ENCODE measurements around the gene ZNRF3. TPM values are rescaled to one million over a fixed set of nuclear protein-coding genes. Genes with fewer than 3 reads are reported as not detected.

The ZNRF3 gene
- polyA plus RNA-seq, 1 of the 3 experiments (the other 2 are of a cell fraction), result 4.2 TPM

DNA sequence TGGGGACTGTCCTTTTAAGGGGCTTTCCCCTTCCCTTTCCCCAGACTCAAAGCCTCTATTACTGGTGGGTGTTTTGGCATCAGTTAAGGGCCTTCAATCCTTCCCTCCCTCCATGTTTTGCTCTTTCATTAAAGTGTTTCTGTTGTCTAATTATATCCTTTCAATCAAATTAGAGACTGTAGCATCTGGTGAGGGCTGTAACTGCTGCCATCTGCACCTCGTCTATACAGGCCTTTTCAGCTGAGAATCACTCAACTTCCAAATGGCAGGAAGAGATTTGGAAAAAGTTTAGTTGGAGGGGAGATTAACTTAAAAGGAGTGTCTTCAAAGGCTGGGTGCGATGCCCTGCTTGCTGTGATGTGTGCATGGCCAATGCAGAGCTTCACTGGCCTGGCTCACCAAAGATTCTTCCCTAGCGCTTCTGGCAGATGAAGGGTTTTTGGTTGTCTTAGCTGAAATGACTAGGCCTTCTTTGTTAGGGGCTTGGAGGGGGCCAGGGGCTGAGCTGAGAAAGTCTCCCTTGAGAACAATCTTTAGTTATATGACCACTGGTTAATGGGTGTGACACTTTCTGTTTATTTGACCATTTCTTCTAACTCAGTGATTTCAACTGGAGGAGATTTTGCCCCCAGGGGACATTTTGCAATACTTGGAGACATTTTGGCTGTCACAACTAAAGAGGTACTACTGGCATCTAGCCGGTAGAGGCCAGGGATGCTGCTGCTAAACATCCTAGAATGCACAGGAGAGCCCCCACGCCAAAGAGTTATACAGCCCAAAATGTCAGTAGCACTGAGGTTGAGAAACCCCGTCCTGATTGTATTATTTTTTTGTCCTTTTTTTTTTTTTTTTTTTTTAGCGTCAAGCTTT is 197.0 kb downstream of the ZNRF3 start:
- 89% methylated on average over 7 of the region's 7 CpGs for WGBS (ENCODE audit: low lambda C conversion rate)
- DNase-seq, result peak; percentile 64

More for the DNA sequence above, 197.0 kb downstream of the ZNRF3 start:
- H3K79me2 ChIP-seq (ENCODE audit: insufficient read depth), result no peaks in the 10 kb centered on the region
- H3K9me2 ChIP-seq, result no peaks in the 10 kb centered on the region
- H3K9ac ChIP-seq, result no peak overlapping the region
- no peaks in the 10 kb centered on the region for H4K20me1 ChIP-seq (ENCODE audit: insufficient read depth)
- H3K4me3 ChIP-seq (ENCODE audit: low read depth in 2 of 2, low read length in 1 of 2), result no peak overlapping the region; a peak in 1 of 4 replicates
- ChIA-PET CTCF (interaction anchor here (0.9 to 1.5 kb wide), 2 partner anchors 74 to 165 kb away, joined by 3 to 5 read pairs; no protein-coding TSS in a partner anchor), POLR2A (no interaction called here)
- H3F3A ChIP-seq (replicated peaks; ENCODE audit: insufficient read depth), result no peaks in the 10 kb centered on the region
- peaks cover 7 to 30% of the 10 kb centered on the region in 2 experiments; a peak in 3 of 4 replicates for H3K4me1 ChIP-seq (ENCODE audit: control insufficient read depth in 1 of 2, insufficient read depth in 2 of 2, low read depth in 1 of 2, low read length in 1 of 2)
- no peaks in the 10 kb centered on the region for H3K9me3 ChIP-seq
- H3K27ac ChIP-seq (ENCODE audit: low read depth in 2 of 2, low read length in 1 of 2), result peak overlapping the region in 1 of 2 experiments; percentile 64; a peak in 2 of 4 replicates
- no peak overlapping the region for H3K4me2 ChIP-seq
- no peaks in the 10 kb centered on the region for H3K27me3 ChIP-seq (ENCODE audit: insufficient read depth)
- TF ChIP-seq GATA2 (CRISPR knock-in tag; IDR thresholded peaks at IDR 0.05), result peak; percentile 37
- TF ChIP-seq RCOR1 (IDR thresholded peaks at IDR 0.05; ENCODE audit: low read length), result peak; percentile 83
- peak; percentile 10; the same call in 1 of the 2 replicates for TF ChIP-seq TCF12 (IDR thresholded peaks at IDR 0.05)
- TF ChIP-seq RAD21 (IDR thresholded peaks at IDR 0.05; ENCODE audit: low read length), result 0 out of 2 replicates have a peak, but pooled peaks have one; percentile 2
- TF ChIP-seq, protein P1, sequence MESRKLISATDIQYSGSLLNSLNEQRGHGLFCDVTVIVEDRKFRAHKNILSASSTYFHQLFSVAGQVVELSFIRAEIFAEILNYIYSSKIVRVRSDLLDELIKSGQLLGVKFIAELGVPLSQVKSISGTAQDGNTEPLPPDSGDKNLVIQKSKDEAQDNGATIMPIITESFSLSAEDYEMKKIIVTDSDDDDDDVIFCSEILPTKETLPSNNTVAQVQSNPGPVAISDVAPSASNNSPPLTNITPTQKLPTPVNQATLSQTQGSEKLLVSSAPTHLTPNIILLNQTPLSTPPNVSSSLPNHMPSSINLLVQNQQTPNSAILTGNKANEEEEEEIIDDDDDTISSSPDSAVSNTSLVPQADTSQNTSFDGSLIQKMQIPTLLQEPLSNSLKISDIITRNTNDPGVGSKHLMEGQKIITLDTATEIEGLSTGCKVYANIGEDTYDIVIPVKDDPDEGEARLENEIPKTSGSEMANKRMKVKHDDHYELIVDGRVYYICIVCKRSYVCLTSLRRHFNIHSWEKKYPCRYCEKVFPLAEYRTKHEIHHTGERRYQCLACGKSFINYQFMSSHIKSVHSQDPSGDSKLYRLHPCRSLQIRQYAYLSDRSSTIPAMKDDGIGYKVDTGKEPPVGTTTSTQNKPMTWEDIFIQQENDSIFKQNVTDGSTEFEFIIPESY (IDR thresholded peaks at IDR 0.05; ENCODE audit: borderline replicate concordance, low read depth), result no peak
- TF ChIP-seq MEF2A (IDR thresholded peaks at IDR 0.05; ENCODE audit: borderline replicate concordance, low read depth), result no peak
- TF ChIP-seq CHD2 (IDR thresholded peaks at IDR 0.05; ENCODE audit: low read length, partially characterized antibody), result peak; percentile 58
- TF ChIP-seq CTCF (IDR thresholded peaks at IDR 0.05), result no peak
- TF ChIP-seq POLR2AphosphoS5 (IDR thresholded peaks at IDR 0.05; ENCODE audit: low read depth, low read length), result 0 out of 2 replicates have a peak, but pooled peaks have one; percentile 18
- no peak for TF ChIP-seq FOSL2 (IDR thresholded peaks at IDR 0.05; ENCODE audit: borderline replicate concordance, low read depth)
- TF ChIP-seq EZH2phosphoT487 (IDR thresholded peaks at IDR 0.05; ENCODE audit: borderline replicate concordance, low read depth), result no peak
- TF ChIP-seq FOXJ3 (CRISPR knock-in tag; IDR thresholded peaks at IDR 0.05), result peak; percentile 78
- no peak for TF ChIP-seq SMC3 (IDR thresholded peaks at IDR 0.05; ENCODE audit: low read depth, low read length)
- no peak for TF ChIP-seq MXI1 (IDR thresholded peaks at IDR 0.05; ENCODE audit: low read depth, low read length)
- peak in 1 of 2 experiments; percentile 73; a peak in 2 of 4 replicates for TF ChIP-seq EP300 (IDR thresholded peaks at IDR 0.05; ENCODE audit: borderline replicate concordance in 1 of 2, low read depth in 1 of 2, low read length in 1 of 2)
- no peak overlapping the region for H2AFZ ChIP-seq (ENCODE audit: low read depth)
- no peaks in the 10 kb centered on the region for H3K36me3 ChIP-seq (replicated peaks in 1 of 2; ENCODE audit: control insufficient read depth in 1 of 2, insufficient read depth in 2 of 2, low read length in 1 of 2)

Measured in SK-N-SH (cell line).